DMS114 treated with DMSO at 0.1 percent for 48 hours (cell line): Measurements from ENCODE around the gene INSIG1.

Source experiments
- DNase-seq: peaks from one replicate; lab custom pipeline; 2025; ENCODE audit not compliant: unreplicated experiment; lab: John Stamatoyannopoulos, UW

Gene INSIG1

DNA sequence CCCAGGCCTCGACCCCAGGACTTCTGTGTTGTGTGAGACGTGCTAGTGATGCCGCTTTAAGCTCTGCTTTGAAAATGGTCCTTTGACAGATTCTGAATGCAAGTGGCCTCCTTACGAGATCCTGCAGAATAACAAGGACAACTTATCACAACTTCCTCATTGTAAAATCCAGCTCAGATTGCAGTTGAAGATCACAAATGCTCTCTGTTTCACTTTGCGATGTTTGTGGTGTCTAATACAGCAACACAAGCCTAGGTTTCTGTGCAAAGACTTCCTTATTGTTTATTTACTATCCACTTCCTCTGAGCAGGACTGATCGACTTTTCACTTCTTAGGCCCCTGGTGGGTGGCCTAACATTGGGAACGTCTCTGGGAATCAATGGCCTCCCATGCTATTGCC, 31.7 kb upstream of the INSIG1 start:
- DNase-seq, result no peak

GRCh38 chr7:155266440-155266839, 31.2 kb upstream of the INSIG1 start:
- no peak for DNase-seq

GRCh38 chr7:155267023-155267422, 30.7 kb upstream of the INSIG1 start:
- no peak for DNase-seq

DNA sequence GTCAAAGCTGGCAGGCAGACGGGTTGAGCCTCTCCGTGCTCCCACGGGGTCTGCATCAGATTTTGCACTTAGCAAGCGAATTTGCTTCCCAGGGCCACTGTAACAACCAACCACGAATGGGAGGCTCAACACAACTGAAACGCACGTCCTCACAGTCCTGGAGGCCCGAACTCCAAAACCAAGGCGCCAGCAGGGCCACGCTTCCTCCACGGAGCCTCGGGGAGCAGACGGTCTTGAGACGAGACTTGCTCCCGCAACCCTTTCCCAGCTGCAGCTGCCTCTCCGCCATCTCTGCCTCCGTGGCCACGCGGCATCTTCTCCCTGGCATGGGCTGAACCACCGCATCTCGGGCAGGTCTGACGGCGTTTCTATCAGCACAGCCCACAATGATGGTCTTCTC, 30.2 kb upstream of the INSIG1 start:
- no peak for DNase-seq

DNA sequence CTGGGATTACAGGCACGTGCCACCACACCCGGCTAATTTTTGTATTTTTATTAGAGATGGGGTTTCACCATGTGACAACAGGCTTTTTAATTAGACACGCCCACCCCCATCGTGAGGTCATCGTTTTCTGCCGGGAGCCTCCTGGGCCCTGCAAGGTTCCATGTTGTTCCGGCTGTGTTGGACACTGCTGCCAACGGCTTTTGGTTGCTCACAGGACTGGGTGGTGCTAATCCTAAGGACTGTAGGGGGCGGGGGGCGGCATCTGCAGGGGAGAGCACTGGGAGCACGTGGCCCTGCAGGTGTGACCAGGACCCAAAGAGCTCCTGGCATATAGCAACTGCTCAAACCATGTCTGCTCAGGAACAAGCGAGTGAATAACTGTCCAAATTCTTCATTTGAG, 29.5 kb upstream of the INSIG1 start:
- no peak for DNase-seq

GRCh38 chr7:155268921-155269650, 28.6 kb upstream of the INSIG1 start:
- DNase-seq, result no peak

DNA sequence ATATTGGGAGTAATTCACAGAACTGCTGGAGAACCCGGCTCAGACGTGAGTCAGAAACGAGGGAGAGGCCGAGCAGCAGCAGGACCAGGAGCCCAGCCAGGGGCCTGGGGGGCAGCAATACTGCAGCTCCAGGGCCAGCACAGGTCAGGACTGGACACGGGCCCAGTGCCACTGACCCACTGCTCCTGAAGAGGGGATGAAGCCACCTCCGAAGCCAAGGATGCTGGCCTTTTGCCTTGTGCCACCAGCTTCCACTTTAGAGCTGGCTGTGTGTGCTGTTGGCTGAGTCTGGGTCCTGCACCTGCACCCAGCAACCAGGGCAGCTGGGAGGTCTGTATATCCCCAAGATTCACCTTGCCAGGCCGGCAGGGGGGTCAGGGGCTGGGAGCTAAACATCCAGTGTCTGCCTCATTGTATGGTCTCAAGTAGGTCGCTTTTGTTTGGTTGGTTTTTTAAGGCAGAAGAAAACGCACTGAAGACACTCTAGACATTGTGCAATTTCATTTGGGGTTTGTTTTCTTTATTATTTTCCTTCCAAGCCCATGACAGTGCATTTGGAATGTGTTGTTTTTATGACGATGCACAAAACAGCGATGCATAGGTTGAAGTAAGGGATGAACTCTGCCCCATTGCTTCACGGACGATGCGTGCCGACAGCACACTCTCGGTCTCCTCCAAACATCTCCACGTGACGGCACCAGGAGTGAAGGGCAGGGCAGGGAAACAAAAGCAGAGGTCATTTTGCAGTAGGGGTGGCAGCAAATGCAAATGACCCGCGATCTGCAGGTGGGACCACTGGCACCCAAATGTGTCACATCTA, 27.7 kb upstream of the INSIG1 start:
- DNase-seq, result no peak

- no peak for DNase-seq
Measured at GRCh38 chr7:155270861-155271260, 26.8 kb upstream of the INSIG1 start.

GRCh38 chr7:155274633-155275355, 22.9 kb upstream of the INSIG1 start:
- no peak for DNase-seq

- DNase-seq, result no peak
Measured at GRCh38 chr7:155276042-155276799, 21.5 kb upstream of the INSIG1 start.

- no peak for DNase-seq
Measured at GRCh38 chr7:155276800-155277375, 20.8 kb upstream of the INSIG1 start.

GRCh38 chr7:155277385-155277994, 20.2 kb upstream of the INSIG1 start:
- no peak for DNase-seq

DNA sequence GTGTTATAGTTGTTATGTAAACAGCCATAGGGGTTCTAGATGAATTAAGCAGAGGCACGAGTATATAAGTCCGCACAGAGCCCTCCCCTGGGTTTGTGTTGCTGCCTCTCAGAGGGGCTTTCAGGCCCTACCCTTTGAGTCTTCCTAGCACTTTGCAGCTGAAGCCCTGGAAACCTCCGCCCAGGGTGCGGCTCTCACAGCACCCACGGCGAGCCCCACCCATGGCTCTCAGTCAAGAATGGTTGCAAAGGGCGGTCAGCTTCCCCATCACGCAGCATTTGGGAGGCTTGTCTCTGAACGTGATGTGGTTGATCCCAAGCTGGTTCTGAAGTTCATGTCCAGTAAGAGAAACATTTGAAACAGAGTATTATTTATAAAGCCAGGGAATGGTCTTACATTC, 18.8 kb upstream of the INSIG1 start:
- DNase-seq, result no peak

DNA sequence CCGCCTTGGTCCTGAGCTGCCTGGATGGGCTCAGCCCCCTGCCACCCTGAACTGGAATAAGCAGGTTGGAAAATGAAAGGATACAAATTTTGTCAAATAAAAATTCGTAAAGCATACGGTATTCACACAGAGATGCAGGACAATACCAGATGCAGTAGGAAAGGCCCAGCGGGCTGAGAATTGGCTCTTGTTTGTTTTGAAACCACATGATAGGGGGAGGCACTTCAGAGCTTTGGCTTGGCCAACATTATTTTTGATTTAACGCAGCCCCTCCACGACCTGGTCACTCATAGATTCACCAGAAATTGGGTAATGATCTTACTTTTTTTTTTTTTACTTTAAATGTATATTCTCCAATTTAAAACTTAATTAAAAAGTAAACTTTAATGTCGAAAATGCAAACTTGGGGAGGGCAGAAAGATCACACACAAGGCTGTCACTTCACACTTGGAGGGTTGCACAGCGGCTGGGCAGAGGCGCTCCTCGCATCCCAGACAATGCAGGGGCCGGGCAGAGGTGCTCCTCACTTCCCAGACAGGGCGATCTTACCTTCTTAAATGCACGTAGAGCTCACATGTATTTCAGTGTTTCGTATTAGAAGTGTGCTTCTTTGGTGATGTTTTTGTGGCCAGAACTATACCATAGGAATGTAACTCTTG, 17.8 kb upstream of the INSIG1 start:
- DNase-seq, result no peak

DNA sequence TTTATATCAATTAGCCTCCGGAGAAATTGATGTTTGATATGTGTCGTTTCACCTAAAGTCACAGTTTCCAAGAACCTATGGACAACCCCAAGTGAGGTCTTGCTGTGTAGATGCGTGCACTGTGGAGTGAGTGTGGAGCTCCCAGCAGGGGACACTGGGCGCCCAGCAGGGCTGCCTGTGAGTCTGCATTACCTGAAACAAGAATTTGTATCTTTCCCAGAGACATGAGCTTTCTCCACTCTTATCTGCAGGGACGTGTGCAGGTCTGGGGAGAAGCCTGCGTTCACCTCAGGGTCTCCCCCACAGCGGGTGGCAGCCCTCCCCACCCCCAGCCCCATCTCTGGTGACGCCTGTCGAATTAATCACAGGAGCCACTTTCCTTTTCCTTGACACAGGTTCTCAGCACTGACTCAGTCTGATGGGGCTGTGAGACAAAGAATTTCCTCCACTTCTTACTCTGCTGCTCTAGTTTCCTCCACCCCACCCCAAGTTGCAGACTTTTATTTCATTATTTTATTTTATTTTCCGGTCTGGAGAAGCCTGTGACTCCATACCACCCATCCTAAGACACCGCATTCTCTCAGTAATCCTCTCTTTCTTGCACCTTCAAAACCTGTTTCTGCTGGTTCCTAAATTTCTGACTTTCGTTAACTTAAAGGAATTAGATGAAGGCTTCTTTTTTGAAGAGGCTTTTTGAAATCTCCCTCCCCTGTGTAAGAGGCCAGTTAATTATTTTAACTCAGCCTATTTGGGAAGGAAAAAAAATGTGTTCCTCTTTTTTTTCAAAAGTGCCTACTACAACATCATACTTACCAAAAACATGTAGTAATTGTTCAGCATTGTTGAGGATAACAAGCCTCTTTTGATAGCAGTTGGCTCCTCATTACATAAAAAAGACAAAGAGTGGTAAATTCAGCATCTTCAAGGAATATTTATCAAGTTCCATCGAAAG, 17.0 kb upstream of the INSIG1 start:
- no peak for DNase-seq

GRCh38 chr7:155281398-155281969, 16.2 kb upstream of the INSIG1 start:
- no peak for DNase-seq

- DNase-seq, result no peak
Measured at GRCh38 chr7:155282671-155283070, 15.0 kb upstream of the INSIG1 start.

- DNase-seq, result no peak
Measured at GRCh38 chr7:155283565-155284194, 14.0 kb upstream of the INSIG1 start.
